Heart right ventricle (tissue), 16 donors: ENCODE results near the gene RPRD1B. TPM values are rescaled to one million over a fixed set of nuclear protein-coding genes. Genes with fewer than 3 reads are reported as not detected.
"Not testable (repeated sequence)": the region's sequence is repeated elsewhere in the genome, so short reads cannot be mapped to it uniquely, and the experiment has no call there.

Experiments
- ATAC-seq, 8 donors: fragments of 200-7000 bp; cut with Tn5 transposase; one replicate each; pipeline ENCODE4 v1.9.1; 2020; ENCODE audit warnings: mild to moderate bottlenecking in 8 of 8, moderate library complexity in 8 of 8, moderate number of reproducible peaks in 1 of 8
- DNase-seq, 2 donors: peaks; one replicate each; pipeline ENCODE4 v3.0.0-alpha.2; 2020
- H3K27ac ChIP-seq, 10 donors: fragments of 200-600 bp; sonication (generic) in 2 of 10; one replicate each; pipeline versions ENCODE4 v1.5.0 to v1.8.0; 2020 to 2022; ENCODE audit warnings: mild to moderate bottlenecking in 3 of 10
- H3K27me3 ChIP-seq, 7 donors: fragments of 200-600 bp; one replicate each; pipeline ENCODE4 v1.8.0; 2021 to 2022; ENCODE audit warnings: mild to moderate bottlenecking in 2 of 7
- H3K36me3 ChIP-seq, 9 donors: fragments of 200-600 bp; sonication (generic) in 1 of 9; one replicate each; pipeline versions ENCODE4 v1.5.0 to v1.8.0; 2020 to 2022; ENCODE audit warnings: mild to moderate bottlenecking in 2 of 9
- H3K4me1 ChIP-seq, 9 donors: fragments of 200-600 bp; sonication (generic) in 1 of 9; one replicate each; pipeline versions ENCODE4 v1.5.0 to v1.8.0; 2020 to 2022; ENCODE audit warnings: mild to moderate bottlenecking in 4 of 9
- H3K4me3 ChIP-seq, 10 donors: fragments of 200-600 bp; sonication (generic) in 2 of 10; one replicate each; pipeline versions ENCODE4 v1.5.0 to v1.8.0; 2020 to 2022; ENCODE audit warnings: mild to moderate bottlenecking in 7 of 10, moderate library complexity in 2 of 10
- H3K9me3 ChIP-seq, 11 donors: fragments of 200-600 bp in 10 of 11; sonication (generic) in 2 of 11; one replicate each; pipeline versions ENCODE4 v1.5.0 to v1.8.0; 2013 to 2022; ENCODE audit warnings: mild to moderate bottlenecking in 2 of 11, control low read depth in 1 of 11, moderate library complexity in 1 of 11
- CTCF ChIP-seq, 9 donors: fragments of 200-600 bp; sonication (generic) in 2 of 9; IDR thresholded peaks; one replicate each; pipeline versions ENCODE4 v1.5.0 to v1.8.0; 2021 to 2022; ENCODE audit warnings: antibody characterized with exemption in 9 of 9, mild to moderate bottlenecking in 5 of 9, moderate library complexity in 1 of 9
- WGBS, 2 donors: extraction: QIAGEN DNeasy Blood & Tissue Kit; methylation state at CpG; one replicate each; pipeline ENCODE4 v1.1.7; 2013; ENCODE audit warnings: inconsistent platforms in 1 of 2; 5-methylcytosine and 5-hydroxymethylcytosine counted together
- intact Hi-C, 10 donors: fragments of 100-400 bp; cut with DNase I; formaldehyde crosslinking; loops; one replicate each; pipeline versions ENCODE4 v1.11.1 to v1.14.2; 2022
- polyA plus RNA-seq, 2 donors: library from polyadenylated mRNA; stranded (reverse); fragments of 200-250 nt; gene quantifications; one replicate each; pipeline ENCODE4 v1.2.3, GENCODE V29; 2013
- total RNA-seq, 10 donors: library from RNA; stranded (reverse); fragmentation: NEBNext Ultra II Directional in 3 of 10; extraction: Animal tissue kit (Norgen Biotek cat#: 25700) in 3 of 10; gene quantifications; one replicate each; pipeline versions ENCODE4 v1.2.1 to v1.2.4, GENCODE V29; 2021 to 2023
- donor health status: Arrhythmogenic right ventricular cardiomyopathy.
- donor health status: ischemic (EF 13 %, LVEDD 7.1; RV severe dilation, severe dysfunction).
- donor health status: healthy with polysubstance abuse.
- donor health status: DM: no; HTN: yes; CAD: no.
- donor health status: DM: no; HTN: no; CAD: no.
- donor health status: ischemic (EF 25% LVEDD 6.9; RV normal size, moderate dysfunction).
- donor health status: ischemic (EF 25% LVEDD 5.7; RV mildly dilated, moderate dysfunction).
- donor health status: healthy.
- donor health status: DM: yes; HTN: yes; CAD: no.
- donor health status: Ischemic cardiomyopathy.
- donor health status: ischemic (EF 35%, LVEDD 5.7; RV mildly dilated, moderate dysfunction).
- donor health status: nonischemic (EF 11% LVEDD 7.7; RV severe dilation, severe dysfunction).
- donor health status: DM: yes; HTN: yes; CAD: no.
- donor health status: PGD.
- donor health status: ischemic (EF 29% LVEDD 5.4; RV normal size, mild dysfunction).
- donor health status: nonischemic (EF 23%, LVEDD 6.1; RV moderate dilation, normal function).

Gene RPRD1B
- total and polyA plus RNA-seq, 12 donors: 10.4 to 78.1 (median 47.3) TPM

DNA sequence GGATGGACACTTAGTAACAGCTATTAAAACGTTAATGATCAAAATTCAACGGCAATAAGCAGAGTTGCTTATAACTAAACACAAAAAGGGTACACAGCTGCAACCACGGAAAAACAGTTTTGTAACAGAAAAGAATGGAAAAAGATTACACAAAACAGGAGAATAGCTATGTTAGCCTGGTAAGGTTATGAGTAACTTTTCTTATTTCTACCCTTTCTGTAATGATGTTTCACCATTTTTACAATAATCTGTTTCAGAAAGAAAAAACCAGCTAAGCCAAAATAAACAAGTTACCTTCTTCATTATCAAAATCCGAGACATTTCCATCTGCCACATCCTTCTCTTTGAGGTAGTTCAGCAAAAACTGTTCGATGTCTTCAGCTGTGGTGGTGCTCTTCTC, 27.6 kb upstream of the RPRD1B start:
- DNase-seq (no peak), ATAC-seq (no peak)
- H3K36me3 ChIP-seq: peaks cover 0 to 90% (median 12%) of the 10 kb centered on the region in 9 donors
- intact Hi-C loops: no loop called here
- H3K27me3 ChIP-seq: no peaks in the 10 kb centered on the region
- H3K27ac ChIP-seq: no peak overlapping the region
- peaks cover 0 to 11% (median 0%) of the 10 kb centered on the region in 9 donors for H3K4me1 ChIP-seq
- H3K9me3 ChIP-seq: no peaks in the 10 kb centered on the region
- 87 to 90% methylated on average over 5 of the region's 5 CpGs for WGBS, 2 donors
- no peak overlapping the region for H3K4me3 ChIP-seq
- no peak for TF ChIP-seq CTCF (IDR thresholded peaks at IDR 0.05)

- Histone ChIP-seq H3K27ac (no peak overlapping the region), H3K4me3 (no peak overlapping the region), H3K4me1 (peaks cover 0 to 7% (median 0%) of the 10 kb centered on the region in 9 donors), H3K9me3 (no peaks in the 10 kb centered on the region), H3K36me3 (peaks cover 0 to 90% (median 13%) of the 10 kb centered on the region in 9 donors), H3K27me3 (no peaks in the 10 kb centered on the region)
- no peak for TF ChIP-seq CTCF (IDR thresholded peaks at IDR 0.05)
- DNase-seq: no peak
- intact Hi-C loops: no loop called here
- WGBS, 2 donors: 93 to 97% methylated on average over 1 of the region's 1 CpG
- no peak for ATAC-seq
Observed at GRCh38 chr20:38007526-38007925, 26.0 kb upstream of the RPRD1B start.

- Histone ChIP-seq H3K4me1 (peaks cover 0 to 12% (median 3%) of the 10 kb centered on the region in 9 donors), H3K4me3 (no peak overlapping the region), H3K27ac (no peak overlapping the region), H3K9me3 (no peaks in the 10 kb centered on the region), H3K36me3 (peaks cover 0 to 90% (median 19%) of the 10 kb centered on the region in 9 donors), H3K27me3 (no peaks in the 10 kb centered on the region)
- intact Hi-C loops: no loop called here
- WGBS, 2 donors: 95 to 96% methylated on average over 5 of the region's 5 CpGs
- TF ChIP-seq CTCF (IDR thresholded peaks at IDR 0.05): no peak
- ATAC-seq (no peak), DNase-seq (no peak)
Observed at GRCh38 chr20:38008233-38008944, 25.2 kb upstream of the RPRD1B start.

- Histone ChIP-seq H3K4me1 (peaks cover 0 to 22% (median 4%) of the 10 kb centered on the region in 9 donors), H3K36me3 (peaks cover 0 to 84% (median 19%) of the 10 kb centered on the region in 9 donors)
- H3K4me3 ChIP-seq, H3K27me3 ChIP-seq, intact Hi-C loops, DNase-seq, ATAC-seq, H3K9me3 ChIP-seq, H3K27ac ChIP-seq: not testable (repeated sequence)
- 97% methylated on average over 5 of the region's 5 CpGs for WGBS, 2 donors
Observed at GRCh38 chr20:38009416-38009815, 24.1 kb upstream of the RPRD1B start.

- no peak overlapping the region for H3K4me3 ChIP-seq
- H3K27me3 ChIP-seq: no peaks in the 10 kb centered on the region
- intact Hi-C loops: no loop called here
- WGBS, 2 donors: 96 to 97% methylated on average over 5 of the region's 5 CpGs
- H3K4me1 ChIP-seq: peaks cover 0 to 22% (median 4%) of the 10 kb centered on the region in 9 donors
- no peak overlapping the region for H3K27ac ChIP-seq
- DNase-seq (no peak), ATAC-seq (no peak)
- no peaks in the 10 kb centered on the region for H3K9me3 ChIP-seq
- TF ChIP-seq CTCF (IDR thresholded peaks at IDR 0.05): no peak
- H3K36me3 ChIP-seq: peaks cover 0 to 81% (median 19%) of the 10 kb centered on the region in 9 donors
Observed at GRCh38 chr20:38011696-38012095, 21.9 kb upstream of the RPRD1B start.
